ENCODE results near the gene DIPK1A.

The DIPK1A gene

DNA sequence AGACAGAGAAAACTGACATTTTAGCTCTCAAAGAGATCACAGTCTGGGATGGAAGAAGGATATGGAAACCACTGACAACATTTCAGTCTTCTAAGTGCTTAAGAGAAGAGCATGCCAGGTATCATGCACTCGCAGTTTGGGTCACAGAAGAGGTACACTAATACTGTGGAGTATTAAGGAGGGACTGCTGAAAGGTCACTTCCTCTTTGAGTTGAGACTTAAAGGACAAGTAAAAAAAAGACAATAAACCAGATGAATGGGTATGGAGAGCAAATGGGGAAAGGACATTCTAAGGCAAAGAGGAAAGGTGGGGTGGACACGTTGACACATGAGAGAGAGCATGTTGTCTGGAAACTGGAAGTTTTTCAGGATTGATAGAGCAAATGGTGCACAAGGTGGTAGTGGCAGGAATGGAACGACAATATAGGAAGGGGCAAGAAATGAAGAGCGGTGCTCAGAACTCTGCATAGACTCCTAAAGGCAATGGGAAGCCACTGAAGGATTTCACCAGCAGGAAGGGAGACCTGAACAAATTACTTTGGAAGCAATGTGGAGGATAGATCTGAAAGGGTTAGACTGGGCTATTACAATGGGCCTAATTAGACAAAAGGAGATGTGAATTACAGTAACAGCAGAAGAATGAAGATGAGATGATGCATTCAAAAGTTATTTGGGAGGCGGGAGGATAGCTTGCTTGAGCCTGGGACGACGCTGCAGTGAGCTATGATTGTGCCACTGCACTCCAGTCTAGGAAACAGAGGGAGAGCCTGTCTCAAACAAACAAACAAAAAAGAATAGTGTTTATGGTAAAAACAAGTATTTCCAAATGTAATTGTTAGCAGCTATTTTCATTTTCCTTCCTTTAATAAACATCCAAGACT lies 11.1 kb downstream of the DIPK1A start:
- no peak for DNase-seq

DNA sequence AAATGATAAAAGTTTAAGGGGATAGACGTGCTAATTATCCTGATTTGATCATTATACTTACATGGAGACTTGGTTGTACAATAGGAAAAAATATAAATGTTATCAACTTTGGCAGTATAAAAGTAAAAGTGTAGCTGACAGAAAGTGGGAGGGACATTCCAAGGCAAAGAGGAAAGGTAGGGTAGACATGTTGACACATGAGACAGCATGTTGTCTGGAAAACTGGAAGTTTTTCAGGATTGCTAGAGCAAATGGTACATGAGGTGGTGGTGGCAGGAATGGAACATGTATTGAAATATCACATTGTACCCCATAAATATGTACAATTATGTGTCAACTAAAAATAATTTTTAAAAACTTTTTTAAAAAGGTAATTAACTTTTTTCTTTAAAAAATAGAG lies 13.2 kb downstream of the DIPK1A start:
- DNase-seq, result no peak

- DNase-seq, result no peak
Observed at GRCh38 chr1:92945748-92946270, 15.5 kb downstream of the DIPK1A start.

- DNase-seq, result no peak
Observed at GRCh38 chr1:92944901-92945747, 16.1 kb downstream of the DIPK1A start.

DNA sequence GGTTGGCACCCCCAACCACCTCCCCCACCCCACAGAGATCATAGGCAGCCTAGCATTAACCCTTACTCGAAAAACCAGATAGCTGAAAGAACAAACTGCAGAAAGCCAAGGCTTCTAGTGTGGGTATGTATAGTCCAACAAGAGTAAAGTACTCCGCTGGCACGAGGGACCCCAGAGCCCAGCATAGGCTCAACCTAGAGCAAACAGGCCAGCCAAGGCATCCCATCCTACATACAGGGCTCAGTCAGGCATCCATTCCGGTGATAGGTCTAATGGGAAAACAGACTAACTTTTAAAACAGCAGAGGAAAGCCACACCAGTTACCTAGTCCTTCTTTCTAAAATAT lies 17.8 kb downstream of the DIPK1A start:
- no peak for DNase-seq

DNA sequence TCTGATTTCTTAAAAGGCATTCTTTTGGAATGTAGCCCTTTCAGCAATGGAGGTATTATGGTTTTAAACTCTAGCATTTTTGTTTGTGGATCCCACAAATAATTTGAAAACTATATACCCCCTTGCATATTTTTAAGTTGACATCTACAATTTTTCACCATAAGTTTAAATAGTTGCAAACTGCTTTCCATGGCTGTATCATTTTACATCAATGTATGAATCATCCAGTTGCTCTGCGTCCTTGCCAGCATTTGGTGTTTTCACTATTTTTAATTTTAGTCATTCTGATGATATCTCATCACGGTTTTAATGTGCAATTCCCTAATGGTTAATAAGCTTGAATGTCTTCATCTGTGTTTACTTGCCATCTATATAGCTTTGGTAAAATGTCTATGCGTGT lies 20.7 kb downstream of the DIPK1A start:
- DNase-seq, result no peak

DNA sequence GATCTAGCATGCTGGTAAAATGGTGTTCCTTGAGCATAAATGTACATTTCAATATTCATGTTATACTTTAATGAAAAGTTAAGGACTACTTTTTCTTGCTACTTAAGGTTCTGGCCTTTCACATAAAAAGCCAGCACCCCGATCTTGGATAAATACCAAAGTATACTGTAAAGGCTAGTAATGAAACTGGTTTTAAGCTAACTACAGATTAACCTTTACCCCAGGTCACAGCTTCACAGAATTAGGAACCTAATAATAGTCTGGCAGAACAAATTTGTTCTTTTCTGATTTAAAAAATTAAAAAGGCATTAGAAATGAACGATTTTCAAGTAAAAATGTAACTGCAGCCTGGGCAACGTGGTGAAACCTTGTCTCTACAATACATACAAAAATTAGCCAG lies 23.5 kb downstream of the DIPK1A start:
- DNase-seq, result no peak

DNA sequence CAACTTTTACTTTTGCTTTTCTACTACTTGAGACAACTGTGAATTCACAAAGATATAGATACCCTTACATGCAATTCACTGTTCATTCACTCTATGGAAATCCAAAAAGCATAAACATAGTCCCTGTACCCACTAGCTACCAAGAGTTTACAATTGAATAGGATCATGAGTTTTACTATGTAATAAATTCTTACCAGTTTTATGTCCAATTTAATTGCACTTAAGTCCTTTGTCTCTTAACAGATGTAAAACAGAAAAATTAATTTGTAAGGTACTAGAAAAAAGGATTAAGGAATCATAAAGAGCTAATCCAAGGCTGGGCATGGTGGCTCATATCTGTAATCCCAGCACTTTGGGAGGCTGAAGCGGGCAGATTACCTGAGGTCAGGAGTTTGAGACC lies 24.4 kb downstream of the DIPK1A start:
- no peak for DNase-seq

- no peak for DNase-seq
Observed at GRCh38 chr1:92934395-92935378, 26.6 kb downstream of the DIPK1A start.

GRCh38 chr1:92933459-92933858 lies 27.8 kb downstream of the DIPK1A start:
- no peak for DNase-seq

- no peak for DNase-seq
Observed at GRCh38 chr1:92931691-92932090, 29.6 kb downstream of the DIPK1A start.

GRCh38 chr1:92929461-92929860 lies 31.8 kb downstream of the DIPK1A start:
- no peak for DNase-seq

GRCh38 chr1:92927870-92928269 lies 33.4 kb downstream of the DIPK1A start:
- no peak for DNase-seq

- no peak for DNase-seq
Observed at GRCh38 chr1:92926873-92927272, 34.4 kb downstream of the DIPK1A start.

DNA sequence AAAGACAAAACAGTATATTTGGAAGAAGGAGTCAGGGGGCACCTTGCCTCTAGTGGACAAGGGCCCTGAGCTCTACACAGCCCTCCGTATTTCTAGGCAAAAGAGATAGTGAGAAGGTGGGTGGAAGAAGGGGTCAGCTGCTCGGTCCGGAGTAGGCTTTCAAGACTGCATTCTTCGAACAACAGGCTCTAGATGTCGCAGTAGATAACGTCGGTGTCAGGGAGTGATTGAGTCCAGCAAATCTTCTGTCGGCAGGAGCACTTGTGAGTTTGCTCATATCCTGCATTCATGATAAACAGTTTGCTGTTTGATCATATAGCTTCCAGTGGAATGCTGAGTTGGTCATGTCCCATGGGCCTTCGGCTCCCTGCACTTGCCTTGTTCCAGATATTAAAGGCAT lies 36.8 kb downstream of the DIPK1A start:
- no peak for DNase-seq

GRCh38 chr1:92923664-92924063 lies 37.6 kb downstream of the DIPK1A start:
- no peak for DNase-seq

DNA sequence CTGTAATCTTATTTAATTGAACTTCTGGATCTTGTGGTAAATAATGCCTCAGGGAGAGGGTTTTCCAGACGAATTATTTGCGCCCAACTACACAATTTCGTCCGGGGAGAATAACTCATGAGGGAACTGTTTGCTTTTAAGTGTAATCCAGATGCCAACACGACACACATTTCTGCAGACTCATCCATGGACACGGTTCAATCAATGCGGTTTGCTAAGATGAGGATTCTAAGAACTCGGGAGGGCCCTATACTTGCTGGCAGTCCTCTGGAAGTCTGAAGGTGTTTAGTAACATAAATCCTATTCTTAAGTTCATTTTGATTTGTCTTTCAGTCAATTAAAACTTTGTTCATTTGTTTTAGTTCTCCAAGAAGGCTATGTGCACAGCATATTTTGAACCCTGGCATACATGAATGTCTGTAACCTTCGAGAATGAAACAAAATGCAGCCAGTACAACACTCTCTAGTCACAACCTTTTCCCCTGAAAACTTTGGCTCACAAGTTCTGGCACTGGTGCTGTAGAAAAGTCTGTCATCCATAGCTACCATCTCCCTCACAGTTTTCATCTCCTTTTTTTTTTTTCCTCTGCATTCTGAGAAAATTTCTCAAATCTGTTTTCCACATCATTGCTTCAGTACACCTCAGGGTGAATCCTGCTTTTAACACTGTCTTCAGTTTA lies 38.8 kb downstream of the DIPK1A start:
- DNase-seq, result no peak

DNA sequence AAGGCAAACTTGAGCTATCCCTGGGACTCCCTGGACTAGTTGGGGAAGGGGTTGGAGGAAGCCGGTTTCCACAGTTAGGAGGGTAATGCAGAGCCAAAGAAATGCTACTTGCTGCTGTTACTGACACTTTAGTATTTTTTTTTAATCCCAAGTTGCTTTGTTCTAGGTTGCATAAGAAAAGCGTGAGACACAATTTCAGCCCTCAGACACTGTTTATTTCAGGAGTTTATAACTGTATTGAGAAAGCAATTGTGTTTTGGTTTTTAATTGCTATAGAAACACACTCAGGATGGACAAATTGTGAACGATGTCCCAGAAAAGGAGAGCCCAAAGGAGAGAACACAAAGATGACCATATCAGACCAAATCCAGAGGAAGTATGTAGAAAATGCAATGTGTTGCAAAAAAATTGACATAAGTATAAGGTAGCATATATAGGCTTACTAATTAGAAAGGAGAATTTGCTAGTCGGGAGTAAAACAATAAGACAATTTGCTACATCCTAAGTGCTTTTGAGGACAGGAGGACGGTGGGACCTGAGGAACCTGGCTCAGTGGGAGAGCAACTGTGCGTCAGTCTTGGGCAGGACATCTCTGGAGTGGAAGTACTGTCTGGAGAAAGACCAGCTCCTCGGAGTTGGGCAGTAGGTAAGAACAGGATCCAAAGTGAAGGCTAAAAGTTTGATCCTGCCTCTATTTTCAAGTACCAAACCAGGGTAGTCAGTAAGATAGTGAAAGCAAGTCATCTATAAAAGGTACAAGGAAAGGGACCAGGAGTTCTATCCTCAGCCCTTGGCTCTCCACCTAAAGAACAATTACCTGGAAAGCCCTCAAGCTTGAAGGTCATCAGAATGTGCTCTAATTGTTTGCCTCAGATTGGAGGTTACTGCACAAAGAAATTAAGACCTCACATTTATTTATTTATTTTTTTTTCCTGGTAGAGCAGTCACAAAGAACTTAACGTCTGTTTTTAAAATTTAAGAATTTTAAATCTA lies 39.9 kb downstream of the DIPK1A start:
- DNase-seq, result no peak

GRCh38 chr1:92916899-92917298 lies 44.4 kb downstream of the DIPK1A start:
- DNase-seq, result no peak

GRCh38 chr1:92915547-92915946 lies 45.7 kb downstream of the DIPK1A start:
- no peak for DNase-seq
